Spleen (tissue), 11 donors: ENCODE data around the gene PTAFR. TPM values are rescaled to one million over a fixed set of nuclear protein-coding genes. Genes with fewer than 3 reads are reported as not detected.

Experiments used
- DNase-seq: peaks from one replicate; pipeline ENCODE4 v3.0.0-alpha.2; 2020
- H3K27ac ChIP-seq, 8 donors: fragments of 200-600 bp; sonication (generic) in 7 of 8; 1 replicate in 4 of 8; 2 replicates in 4 of 8; pipeline versions ENCODE4 v1.5.0 to v1.8.0; 2016 to 2021; ENCODE audit warnings: inconsistent platforms in 4 of 8, mild to moderate bottlenecking in 4 of 8, moderate library complexity in 1 of 8
- H3K27me3 ChIP-seq, 7 donors: fragments of 200-600 bp; sonication (generic) in 6 of 7; replicated peaks in 1 of 7; 1 replicate in 4 of 7; 2 replicates in 3 of 7; pipeline versions ENCODE4 v1.5.0 to v1.8.0; 2016 to 2021; ENCODE audit warnings: inconsistent platforms in 3 of 7, mild to moderate bottlenecking in 1 of 7
- H3K36me3 ChIP-seq, 6 donors: fragments of 200-600 bp; sonication (generic) in 5 of 6; 1 replicate in 4 of 6; 2 replicates in 2 of 6; pipeline versions ENCODE4 v1.5.0 to v1.8.0; 2016 to 2021; ENCODE audit warnings: inconsistent platforms in 2 of 6
- H3K4me1 ChIP-seq, 6 donors: fragments of 200-600 bp; sonication (generic) in 5 of 6; 1 replicate in 3 of 6; 2 replicates in 3 of 6; pipeline versions ENCODE4 v1.5.0 to v1.8.0; 2016 to 2021; ENCODE audit warnings: inconsistent platforms in 3 of 6
- H3K4me3 ChIP-seq, 8 donors: fragments of 200-600 bp; sonication (generic) in 7 of 8; 1 replicate in 4 of 8; 2 replicates in 4 of 8; pipeline versions ENCODE4 v1.5.0 to v1.8.0; 2016 to 2021; ENCODE audit warnings: inconsistent platforms in 4 of 8, mild to moderate bottlenecking in 4 of 8, moderate library complexity in 2 of 8
- H3K9me3 ChIP-seq, 8 donors: fragments of 200-600 bp; sonication (generic) in 7 of 8; 1 replicate in 4 of 8; 2 replicates in 4 of 8; pipeline versions ENCODE4 v1.5.0 to v1.8.0; 2016 to 2021; ENCODE audit warnings: inconsistent platforms in 4 of 8
- POLR2A ChIP-seq, 3 donors: fragments of 450-650 bp; IDR thresholded peaks; one replicate each; pipeline ENCODE4 v1.5.1; 2017; ENCODE audit warnings: antibody characterized with exemption in 3 of 3, mild to moderate bottlenecking in 1 of 3
- POLR2AphosphoS5 ChIP-seq, 3 donors: sonication (generic); formaldehyde crosslinking; IDR thresholded peaks; one replicate each; pipeline ENCODE4 v1.5.1; 2017; ENCODE audit warnings: antibody characterized with exemption in 3 of 3
- WGBS, 5 donors: extraction: QIAGEN DNeasy Blood & Tissue Kit in 3 of 5; methylation state at CpG; one replicate each; pipeline versions ENCODE4 v1.1.5 to v1.1.7; 2013 to 2018; 5-methylcytosine and 5-hydroxymethylcytosine counted together
- intact Hi-C: fragments of 100-400 bp; cut with DNase I; formaldehyde crosslinking; loops from one replicate; pipeline ENCODE4 v1.15.0; 2023; ENCODE audit warnings: low total_unique reads
- polyA plus RNA-seq, 3 donors: library from polyadenylated mRNA; stranded (reverse); fragments of 200-250 nt; gene quantifications; one replicate each; pipeline ENCODE4 v1.2.1, GENCODE V29; 2013
- total RNA-seq, 7 donors: library from RNA; depleted of rRNA in 3 of 7; stranded (reverse); fragments of >200 nt in 3 of 7; fragmentation: NEBNext Ultra II Directional in 4 of 7; extraction: Animal tissue kit (Norgen Biotek cat#: 25700) in 4 of 7; gene quantifications; one replicate each; pipeline versions ENCODE4 v1.1.0 to v1.2.1, GENCODE V29; 2016 to 2021
- TF ChIP-seq, protein P1 (sequence below), 11 experiments: fragments of 200-600 bp in 7 of 11; fragments of 450-650 bp in 4 of 11; sonication (generic) in 4 of 11; IDR thresholded peaks in 8 of 11; conservative IDR thresholded peaks in 3 of 11; 1 replicate in 7 of 11; 2 replicates in 4 of 11; pipeline versions ENCODE4 v1.4.0 to v1.8.0; 2016 to 2021; ENCODE audit warnings: antibody characterized with exemption in 11 of 11, inconsistent platforms in 4 of 11, mild to moderate bottlenecking in 1 of 11
- donor health status: healthy with polysubstance abuse.
- donor health status: DM: no; HTN: no; CAD: no; lungs with moderate emphysema.
- donor health status: DM: no; HTN: no; CAD: no.
- donor health status: Bipolar disorder and iron deficiency.
- donor health status: healthy.
- donor health status: DM: no; HTN: no; CAD: no.
- donor health status: DM: yes; HTN: yes; CAD: no.

PTAFR gene
- total and polyA plus RNA-seq, 10 donors, result 5.0 to 32.2 (median 24.0) TPM

DNA sequence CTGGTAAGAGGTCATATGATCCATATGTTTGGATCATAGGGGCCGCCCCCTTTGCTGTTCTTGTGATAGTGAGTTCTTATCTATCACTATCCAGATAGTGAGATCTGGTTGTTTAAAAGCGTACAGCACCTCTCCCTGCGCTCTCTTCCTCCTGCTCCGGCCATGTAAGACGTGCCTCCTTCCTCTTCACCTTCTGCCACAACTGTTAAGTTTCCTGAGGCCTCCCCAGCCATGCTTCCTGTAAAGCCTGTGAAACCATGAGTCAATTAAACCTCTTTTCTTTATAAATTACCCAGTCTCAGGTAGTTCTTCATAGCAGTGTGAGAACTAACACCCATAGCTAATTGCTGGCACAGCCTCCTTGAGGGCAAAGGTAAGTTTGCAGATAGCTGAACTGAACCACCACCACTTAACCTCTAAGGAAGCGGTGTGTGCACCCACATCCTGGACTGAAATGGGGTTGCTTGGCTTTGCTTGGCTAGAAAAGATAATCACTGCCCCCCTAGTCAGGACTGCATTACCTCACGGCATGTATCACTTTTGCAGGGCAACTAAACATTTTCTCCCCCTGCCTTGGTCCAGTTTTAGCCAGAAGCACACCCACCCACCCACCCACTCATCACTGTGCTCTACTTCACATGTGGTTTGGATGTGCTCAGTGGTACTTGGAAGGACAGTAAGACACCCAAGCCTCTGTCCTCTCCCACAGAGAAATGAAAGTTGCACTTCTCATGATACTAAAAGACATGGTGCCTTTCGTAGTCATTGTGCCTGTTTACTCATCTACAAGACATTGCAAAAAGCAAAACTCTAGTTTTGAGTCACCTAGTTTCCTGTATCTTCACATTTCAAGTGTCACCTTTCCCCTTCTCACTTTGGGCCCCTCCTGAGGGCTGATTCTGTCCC is 23.1 kb upstream of the PTAFR start:
- intact Hi-C loops, result loop anchor here (10.0 kb wide), 1 partner anchor 345 kb away; no protein-coding TSS in a partner anchor
- 32 to 48% (median 40%) methylated on average over 8 of the region's 8 CpGs for WGBS, 5 donors
- TF ChIP-seq POLR2A (IDR thresholded peaks at IDR 0.05), result no peak
- peak in 1 of 3 donors; percentile 40 for TF ChIP-seq POLR2AphosphoS5 (IDR thresholded peaks at IDR 0.05)
- TF ChIP-seq, protein P1, sequence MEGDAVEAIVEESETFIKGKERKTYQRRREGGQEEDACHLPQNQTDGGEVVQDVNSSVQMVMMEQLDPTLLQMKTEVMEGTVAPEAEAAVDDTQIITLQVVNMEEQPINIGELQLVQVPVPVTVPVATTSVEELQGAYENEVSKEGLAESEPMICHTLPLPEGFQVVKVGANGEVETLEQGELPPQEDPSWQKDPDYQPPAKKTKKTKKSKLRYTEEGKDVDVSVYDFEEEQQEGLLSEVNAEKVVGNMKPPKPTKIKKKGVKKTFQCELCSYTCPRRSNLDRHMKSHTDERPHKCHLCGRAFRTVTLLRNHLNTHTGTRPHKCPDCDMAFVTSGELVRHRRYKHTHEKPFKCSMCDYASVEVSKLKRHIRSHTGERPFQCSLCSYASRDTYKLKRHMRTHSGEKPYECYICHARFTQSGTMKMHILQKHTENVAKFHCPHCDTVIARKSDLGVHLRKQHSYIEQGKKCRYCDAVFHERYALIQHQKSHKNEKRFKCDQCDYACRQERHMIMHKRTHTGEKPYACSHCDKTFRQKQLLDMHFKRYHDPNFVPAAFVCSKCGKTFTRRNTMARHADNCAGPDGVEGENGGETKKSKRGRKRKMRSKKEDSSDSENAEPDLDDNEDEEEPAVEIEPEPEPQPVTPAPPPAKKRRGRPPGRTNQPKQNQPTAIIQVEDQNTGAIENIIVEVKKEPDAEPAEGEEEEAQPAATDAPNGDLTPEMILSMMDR (IDR thresholded peaks at IDR 0.05 in 8 of 11, conservative IDR thresholded peaks at IDR 0.05 in 3 of 11), result peak in 1 of 11 experiments; percentile 22
- Histone ChIP-seq H3K4me1 (peaks cover 9 to 58% (median 38%) of the 10 kb centered on the region in 6 donors), H3K9me3 (peaks cover 0 to 12% (median 0%) of the 10 kb centered on the region in 8 donors), H3K27ac (peak overlapping the region; percentile 31 to 73 (median 64)), H3K4me3 (peak overlapping the region in 1 of 8 donors; percentile 13), H3K27me3 (no peaks in the 10 kb centered on the region), H3K36me3 (peaks cover 14 to 78% (median 65%) of the 10 kb centered on the region in 6 donors)
- DNase-seq, result no peak

DNA sequence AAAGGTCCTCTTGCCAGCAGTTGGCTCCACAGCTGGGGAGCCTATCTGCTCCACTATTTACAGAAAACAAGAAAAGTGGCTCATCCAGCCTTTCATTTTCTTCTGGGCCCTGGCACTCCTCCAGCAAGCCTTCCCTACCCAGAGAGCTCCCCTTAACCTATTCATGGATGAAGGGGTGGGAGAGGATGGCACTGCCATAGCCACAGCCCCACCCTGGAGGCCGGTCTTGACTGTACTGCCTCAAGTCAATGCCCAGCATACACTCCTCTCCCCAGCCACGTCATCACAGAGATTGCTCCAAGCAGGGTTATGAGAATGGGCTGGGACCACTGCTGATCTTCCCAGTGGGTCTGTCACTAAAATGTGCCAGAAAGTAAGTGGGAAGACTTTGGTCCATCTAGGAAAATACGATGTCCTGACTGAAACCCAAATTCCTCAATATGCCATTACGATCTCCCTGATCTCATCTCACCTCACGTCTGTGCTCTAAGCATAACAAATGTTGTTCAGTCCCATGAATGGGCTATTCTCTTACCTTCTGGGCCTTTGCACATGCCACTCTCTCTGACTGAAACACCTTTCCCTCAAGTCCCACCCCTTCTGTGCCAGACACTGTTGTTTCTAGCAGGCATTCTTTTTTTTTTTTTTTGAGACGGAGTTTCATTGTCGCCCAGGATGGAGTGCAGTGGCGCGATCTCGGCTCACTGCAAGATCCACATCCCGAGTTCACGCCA is 21.4 kb upstream of the PTAFR start:
- DNase-seq, result no peak
- H3K4me3 ChIP-seq, result no peak overlapping the region
- no peak overlapping the region for H3K27ac ChIP-seq
- H3K36me3 ChIP-seq, result peaks cover 10 to 71% (median 48%) of the 10 kb centered on the region in 6 donors
- H3K27me3 ChIP-seq, result no peaks in the 10 kb centered on the region
- 94 to 99% (median 95%) methylated on average over 12 of the region's 12 CpGs for WGBS, 5 donors
- peaks cover 9 to 72% (median 45%) of the 10 kb centered on the region in 6 donors for H3K4me1 ChIP-seq
- H3K9me3 ChIP-seq, result peaks cover 0 to 12% (median 0%) of the 10 kb centered on the region in 8 donors
- TF ChIP-seq, protein P1 (IDR thresholded peaks at IDR 0.05 in 8 of 11, conservative IDR thresholded peaks at IDR 0.05 in 3 of 11), result no peak
- TF ChIP-seq POLR2A (IDR thresholded peaks at IDR 0.05), result no peak
- TF ChIP-seq POLR2AphosphoS5 (IDR thresholded peaks at IDR 0.05), result no peak
- intact Hi-C loops, result no loop called here

DNA sequence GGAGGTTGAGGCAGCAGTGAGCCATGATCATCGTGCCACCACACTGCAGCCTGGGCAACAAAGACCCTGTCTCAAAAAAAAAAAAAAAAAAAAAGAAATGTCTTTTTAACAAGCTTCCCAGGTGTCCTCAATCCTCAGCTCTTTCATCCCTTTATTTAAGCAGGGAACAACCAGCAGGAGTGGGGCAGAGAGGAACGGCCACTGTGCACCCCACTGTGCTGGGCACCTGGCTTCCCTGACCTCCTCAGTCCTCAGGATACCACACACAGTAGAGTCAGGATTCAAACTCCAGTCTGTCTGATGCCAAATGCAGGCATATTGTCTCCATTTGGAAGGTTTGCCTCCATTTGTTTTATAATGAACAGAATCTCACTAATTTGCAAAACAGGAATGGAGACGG is 19.8 kb upstream of the PTAFR start:
- H3K27me3 ChIP-seq, result no peaks in the 10 kb centered on the region
- H3K4me3 ChIP-seq, result no peak overlapping the region
- H3K36me3 ChIP-seq, result peaks cover 8 to 56% (median 33%) of the 10 kb centered on the region in 6 donors
- TF ChIP-seq, protein P1 (IDR thresholded peaks at IDR 0.05 in 8 of 11, conservative IDR thresholded peaks at IDR 0.05 in 3 of 11), result no peak
- TF ChIP-seq POLR2A (IDR thresholded peaks at IDR 0.05), result no peak
- no peak for TF ChIP-seq POLR2AphosphoS5 (IDR thresholded peaks at IDR 0.05)
- H3K4me1 ChIP-seq, result peaks cover 9 to 79% (median 45%) of the 10 kb centered on the region in 6 donors
- peaks cover 0 to 12% (median 0%) of the 10 kb centered on the region in 8 donors for H3K9me3 ChIP-seq
- no peak for DNase-seq
- H3K27ac ChIP-seq, result no peak overlapping the region
- intact Hi-C loops, result no loop called here
- WGBS, 5 donors, result 77 to 95% (median 90%) methylated on average over 3 of the region's 3 CpGs
